Liver (tissue), 9 donors: ENCODE data around the gene EXOC3L2. TPM values are rescaled to one million over a fixed set of nuclear protein-coding genes. Genes with fewer than 3 reads are reported as not detected.

Experiments
- DNase-seq: peaks from one replicate; pipeline ENCODE4 v3.0.0-alpha.2; 2017; ENCODE audit warnings: low spot score
- H3K27ac ChIP-seq, 2 donors: one replicate each; pipeline ENCODE4 v1.7.0; 2013; ENCODE audit warnings: inconsistent platforms in 2 of 2, low read length in 2 of 2, control low read depth in 1 of 2, low read depth in 1 of 2, mild to moderate bottlenecking in 1 of 2
- H3K27me3 ChIP-seq, 4 donors: one replicate each; pipeline versions ENCODE4 v1.6.1 to v1.7.0; 2013; ENCODE audit warnings: low read length in 3 of 4, inconsistent platforms in 1 of 4, mild to moderate bottlenecking in 1 of 4, moderate library complexity in 1 of 4; ENCODE audit not compliant: control insufficient read depth in 4 of 4, insufficient read depth in 4 of 4
- H3K36me3 ChIP-seq, 4 donors: one replicate each; pipeline versions ENCODE4 v1.6.1 to v1.7.0; 2013; ENCODE audit warnings: low read length in 3 of 4, mild to moderate bottlenecking in 3 of 4, low read depth in 1 of 4, moderate library complexity in 1 of 4; ENCODE audit not compliant: control insufficient read depth in 4 of 4, insufficient read depth in 3 of 4
- H3K4me1 ChIP-seq, 4 donors: one replicate each; pipeline versions ENCODE4 v1.6.1 to v1.7.0; 2013; ENCODE audit warnings: low read length in 3 of 4, mild to moderate bottlenecking in 3 of 4, moderate library complexity in 1 of 4; ENCODE audit not compliant: control insufficient read depth in 4 of 4, insufficient read depth in 4 of 4
- H3K4me3 ChIP-seq, 3 donors: one replicate each; pipeline versions ENCODE4 v1.6.1 to v1.7.0; 2013; ENCODE audit warnings: low read length in 3 of 3, control low read depth in 1 of 3, low read depth in 1 of 3, mild to moderate bottlenecking in 1 of 3
- H3K9ac ChIP-seq, 2 donors: one replicate each; pipeline ENCODE4 v1.7.0; 2013; ENCODE audit warnings: low read length in 2 of 2, mild to moderate bottlenecking in 2 of 2, moderate library complexity in 2 of 2, control low read depth in 1 of 2, low read depth in 1 of 2
- H3K9me3 ChIP-seq, 4 donors: one replicate each; pipeline versions ENCODE4 v1.6.1 to v1.7.0; 2013; ENCODE audit warnings: low read length in 3 of 4; ENCODE audit not compliant: control insufficient read depth in 4 of 4
- CTCF ChIP-seq: fragments of 150-350 bp; IDR thresholded peaks from 2 replicates; pipeline ENCODE4 v1.5.1; 2017; ENCODE audit warnings: improper control_type of control experiment, low read depth, low read length; ENCODE audit not compliant: missing input control
- FOXA1 ChIP-seq: IDR thresholded peaks from 2 replicates; pipeline ENCODE4 v1.6.1; 2016; ENCODE audit warnings: antibody characterized with exemption
- FOXA2 ChIP-seq: IDR thresholded peaks from 2 replicates; pipeline ENCODE4 v1.6.1; 2016; ENCODE audit warnings: antibody characterized with exemption
- GABPA ChIP-seq, 2 donors: IDR thresholded peaks in 1 of 2; conservative IDR thresholded peaks in 1 of 2; 2 replicates each; pipeline ENCODE4 v1.6.1; 2016; ENCODE audit warnings: antibody characterized with exemption in 2 of 2, mild to moderate bottlenecking in 1 of 2, moderate library complexity in 1 of 2
- HNF4G ChIP-seq: IDR thresholded peaks from 2 replicates; pipeline ENCODE4 v1.6.1; 2016; ENCODE audit warnings: antibody characterized with exemption
- JUND ChIP-seq, 2 donors: IDR thresholded peaks; 2 replicates each; pipeline ENCODE4 v1.6.1; 2016; ENCODE audit warnings: antibody characterized with exemption in 2 of 2
- NR2F2 ChIP-seq: IDR thresholded peaks from 2 replicates; pipeline ENCODE4 v1.6.1; 2016; ENCODE audit warnings: antibody characterized with exemption
- RAD21 ChIP-seq, 2 donors: IDR thresholded peaks; 2 replicates each; pipeline ENCODE4 v1.6.1; 2016; ENCODE audit warnings: antibody characterized with exemption in 2 of 2, mild to moderate bottlenecking in 2 of 2
- RXRA ChIP-seq, 2 donors: IDR thresholded peaks; 2 replicates each; pipeline ENCODE4 v1.6.1; 2017 to 2018; ENCODE audit warnings: antibody characterized with exemption in 2 of 2, mild to moderate bottlenecking in 1 of 2
- SP1 ChIP-seq: IDR thresholded peaks from 2 replicates; pipeline ENCODE4 v1.6.1; 2018; ENCODE audit warnings: antibody characterized with exemption, mild to moderate bottlenecking
- WGBS: extraction: QIAGEN DNeasy Blood & Tissue Kit; methylation state at CpG from one replicate; pipeline ENCODE4 v1.1.7; 2013; 5-methylcytosine and 5-hydroxymethylcytosine counted together
- polyA plus RNA-seq, 2 donors: library from polyadenylated mRNA; stranded (reverse) in 1 of 2; unstranded in 1 of 2; fragments of 200-250 nt in 1 of 2; fragments of >200 nt in 1 of 2; fragmentation: Nextera tagmentation in 1 of 2; extraction: Ambion mirVana in 1 of 2; gene quantifications; one replicate each; pipeline versions ENCODE4 v1.2.1 to v1.2.3, GENCODE V29; 2013 to 2015
- total RNA-seq, 2 donors: library from RNA; depleted of rRNA; stranded (reverse); fragments of >200 nt; gene quantifications; one replicate each; pipeline ENCODE4 v1.2.3, GENCODE V29; 2014
- TF ChIP-seq, protein P1 (sequence below): IDR thresholded peaks from 2 replicates; pipeline ENCODE4 v1.6.1; 2016; ENCODE audit warnings: antibody characterized with exemption
- donor health status: healthy.
- donor health status: healthy.
- donor health status: healthy.
- donor health status: healthy.
- donor health status: healthy.

EXOC3L2 gene
- total and polyA plus RNA-seq, 4 donors: 1.3 to 7.3 (median 4.1) TPM

DNA sequence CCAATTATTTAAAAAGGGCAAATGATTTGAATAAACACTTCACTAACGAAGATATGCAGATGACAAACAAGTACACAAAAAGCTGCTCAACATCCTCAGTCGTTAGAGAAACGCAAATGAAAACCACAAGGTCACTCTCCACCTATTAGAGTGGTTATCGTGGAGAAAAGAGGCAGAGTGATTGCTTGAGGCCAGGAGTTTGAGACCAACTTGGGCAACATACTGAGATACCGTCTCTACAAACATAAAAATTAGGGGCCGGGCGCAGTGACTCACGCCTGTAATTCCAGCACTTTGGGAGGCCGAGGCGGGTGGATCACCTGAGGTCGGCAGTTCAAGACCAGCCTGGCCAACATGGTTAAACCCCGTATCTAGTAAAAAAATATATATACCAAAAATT is 39.4 kb downstream of the EXOC3L2 start:
- H3K27me3 ChIP-seq: no peaks in the 10 kb centered on the region
- 91% methylated on average over 12 of the region's 12 CpGs for WGBS
- no peak overlapping the region for H3K4me3 ChIP-seq
- H3K27ac ChIP-seq: no peak overlapping the region
- H3K9ac ChIP-seq: no peak overlapping the region
- H3K9me3 ChIP-seq: no peaks in the 10 kb centered on the region
- no peak for DNase-seq
- no peak for TF ChIP-seq NR2F2
- TF ChIP-seq HNF4G: no peak
- no peak for TF ChIP-seq JUND (IDR thresholded peaks at IDR 0.05)
- TF ChIP-seq GABPA (IDR thresholded peaks at IDR 0.05 in 1 of 2, conservative IDR thresholded peaks at IDR 0.05 in 1 of 2): no peak
- TF ChIP-seq, protein P1, sequence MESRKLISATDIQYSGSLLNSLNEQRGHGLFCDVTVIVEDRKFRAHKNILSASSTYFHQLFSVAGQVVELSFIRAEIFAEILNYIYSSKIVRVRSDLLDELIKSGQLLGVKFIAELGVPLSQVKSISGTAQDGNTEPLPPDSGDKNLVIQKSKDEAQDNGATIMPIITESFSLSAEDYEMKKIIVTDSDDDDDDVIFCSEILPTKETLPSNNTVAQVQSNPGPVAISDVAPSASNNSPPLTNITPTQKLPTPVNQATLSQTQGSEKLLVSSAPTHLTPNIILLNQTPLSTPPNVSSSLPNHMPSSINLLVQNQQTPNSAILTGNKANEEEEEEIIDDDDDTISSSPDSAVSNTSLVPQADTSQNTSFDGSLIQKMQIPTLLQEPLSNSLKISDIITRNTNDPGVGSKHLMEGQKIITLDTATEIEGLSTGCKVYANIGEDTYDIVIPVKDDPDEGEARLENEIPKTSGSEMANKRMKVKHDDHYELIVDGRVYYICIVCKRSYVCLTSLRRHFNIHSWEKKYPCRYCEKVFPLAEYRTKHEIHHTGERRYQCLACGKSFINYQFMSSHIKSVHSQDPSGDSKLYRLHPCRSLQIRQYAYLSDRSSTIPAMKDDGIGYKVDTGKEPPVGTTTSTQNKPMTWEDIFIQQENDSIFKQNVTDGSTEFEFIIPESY: no peak
- TF ChIP-seq FOXA2: no peak
- TF ChIP-seq CTCF: no peak
- TF ChIP-seq RAD21 (IDR thresholded peaks at IDR 0.05): no peak
- no peak for TF ChIP-seq RXRA (IDR thresholded peaks at IDR 0.05)
- TF ChIP-seq SP1: no peak
- peaks cover 0 to 2% (median 1%) of the 10 kb centered on the region in 4 donors for H3K4me1 ChIP-seq
- no peaks in the 10 kb centered on the region for H3K36me3 ChIP-seq

DNA sequence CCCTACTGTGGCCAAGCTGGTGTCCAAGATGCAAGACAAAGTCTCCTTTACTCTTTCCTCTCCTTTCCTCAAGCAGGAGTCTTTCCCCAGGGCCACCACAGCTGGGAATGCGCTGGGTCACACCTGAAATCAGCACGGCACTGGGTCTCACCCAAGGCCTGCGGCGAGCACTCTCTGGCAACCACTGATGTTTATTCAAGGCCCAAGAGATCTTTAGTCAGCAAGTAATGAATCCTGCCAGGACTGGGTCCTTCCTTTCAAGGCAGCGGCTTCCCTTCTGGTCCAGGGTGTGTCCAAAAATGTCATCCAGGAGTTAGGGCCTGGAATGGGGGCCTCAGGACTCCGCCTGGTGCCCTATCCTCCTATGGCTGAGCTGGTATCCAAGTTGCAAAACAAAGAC is 42.6 kb downstream of the EXOC3L2 start:
- H3K36me3 ChIP-seq: no peaks in the 10 kb centered on the region
- no peaks in the 10 kb centered on the region for H3K27me3 ChIP-seq
- H3K9ac ChIP-seq: no peak overlapping the region
- H3K27ac ChIP-seq: no peak overlapping the region
- TF ChIP-seq FOXA1: no peak
- H3K9me3 ChIP-seq: no peaks in the 10 kb centered on the region
- H3K4me1 ChIP-seq: peaks cover 0 to 2% (median 0%) of the 10 kb centered on the region in 4 donors
- no peak overlapping the region for H3K4me3 ChIP-seq
- WGBS: 89% methylated on average over 6 of the region's 6 CpGs
- no peak for DNase-seq

GRCh38 chr19:45200568-45200967 is 44.6 kb downstream of the EXOC3L2 start:
- Histone ChIP-seq H3K4me1 (peaks cover 0 to 2% (median 0%) of the 10 kb centered on the region in 4 donors), H3K27me3 (no peaks in the 10 kb centered on the region), H3K9me3 (no peaks in the 10 kb centered on the region), H3K4me3 (no peak overlapping the region), H3K27ac (no peak overlapping the region), H3K9ac (no peak overlapping the region), H3K36me3 (no peaks in the 10 kb centered on the region)
- WGBS: 75% methylated on average over 4 of the region's 4 CpGs
- TF ChIP-seq RAD21 (IDR thresholded peaks at IDR 0.05) (peak; percentile 71 to 77), CTCF (peak; percentile 39), FOXA1 (no peak)
- DNase-seq: no peak
